ENCODE results near the gene PPT2.

PPT2 gene

GRCh38 chr6:32152769-32153563, 975 bp upstream of the PPT2 start:
- DNase-seq: no peak

GRCh38 chr6:32154514-32155161, 697 bp downstream of the PPT2 start:
- peak; percentile 41 for DNase-seq

- no peak for DNase-seq
Observed at GRCh38 chr6:32156891-32157290, 3.0 kb downstream of the PPT2 start.

- no peak for DNase-seq
Observed at GRCh38 chr6:32158052-32158451, 4.1 kb downstream of the PPT2 start.

GRCh38 chr6:32163559-32164258, 9.8 kb downstream of the PPT2 start:
- DNase-seq: no peak

GRCh38 chr6:32164295-32164694, 10.4 kb downstream of the PPT2 start, which contains the start of gene EGFL8:
Gene EGFL8, plus strand, starts transcription at chr6:32164595. Its CDS starts 1,571 bp downstream, at chr6:32166166.
- DNase-seq: no peak

GRCh38 chr6:32166411-32167061, 12.6 kb downstream of the PPT2 start:
- DNase-seq: no peak

GRCh38 chr6:32167154-32167760, 13.3 kb downstream of the PPT2 start:
- DNase-seq: no peak

GRCh38 chr6:32167761-32168262, 13.9 kb downstream of the PPT2 start:
- DNase-seq: no peak

GRCh38 chr6:32168350-32168749, 14.4 kb downstream of the PPT2 start:
- no peak for DNase-seq

GRCh38 chr6:32168807-32169591, 15.1 kb downstream of the PPT2 start:
- no peak for DNase-seq

- DNase-seq: no peak
Observed at GRCh38 chr6:32170294-32170693, 16.4 kb downstream of the PPT2 start.

GRCh38 chr6:32171234-32171633, 17.3 kb downstream of the PPT2 start:
- no peak for DNase-seq

- no peak for DNase-seq
Observed at GRCh38 chr6:32173051-32173727, 19.2 kb downstream of the PPT2 start.

- no peak for DNase-seq
Observed at GRCh38 chr6:32174416-32174815, 20.5 kb downstream of the PPT2 start.

GRCh38 chr6:32175322-32175710, 21.4 kb downstream of the PPT2 start:
- no peak for DNase-seq

- DNase-seq: peak; percentile 95
Observed at GRCh38 chr6:32175711-32176475, 22.0 kb downstream of the PPT2 start, which contains the start of gene AGPAT1. Gene AGPAT1, minus strand, starts transcription at chr6:32176084. Its CDS starts 4,588 bp downstream, at chr6:32171496.

GRCh38 chr6:32176476-32177182, 22.7 kb downstream of the PPT2 start:
- DNase-seq: no peak

GRCh38 chr6:32177183-32177787, 23.3 kb downstream of the PPT2 start:
- DNase-seq: peak; percentile 53
